GM12878 (cell line): Measurements from ENCODE around the gene ZBED5.

Experiments
- GABPA ChIP-seq: IDR thresholded peaks from 2 replicates; pipeline ENCODE4 v1.6.1; 2014; ENCODE audit warnings: antibody characterized with exemption, low read depth, mild to moderate bottlenecking, inconsistent platforms
- MTA2 ChIP-seq: fragments of 450-650 bp; IDR thresholded peaks from 2 replicates; pipeline ENCODE4 v1.6.1; 2016; ENCODE audit warnings: low read depth, mild to moderate bottlenecking, moderate library complexity
- YY1 ChIP-seq: IDR thresholded peaks from 2 replicates; pipeline ENCODE4 v1.6.1; 2011; ENCODE audit warnings: low read depth, mild to moderate bottlenecking, low read length
- TF ChIP-seq, protein P1 (sequence below), 3 experiments: IDR thresholded peaks in 2 of 3; conservative IDR thresholded peaks in 1 of 3; 2 replicates each; pipeline ENCODE4 v1.5.1; 2011; ENCODE audit warnings: low read depth in 3 of 3, low read length in 3 of 3, mild to moderate bottlenecking in 3 of 3, control low read depth in 2 of 3, moderate library complexity in 2 of 3, inconsistent platforms in 1 of 3, mixed read lengths in 1 of 3; ENCODE audit not compliant: control insufficient read depth in 2 of 3, insufficient read depth in 1 of 3; ENCODE audit errors: extremely low read depth in 1 of 3
- TF ChIP-seq, protein P2 (sequence below): IDR thresholded peaks from 2 replicates; pipeline ENCODE4 v1.6.1; 2012; ENCODE audit warnings: mild to moderate bottlenecking, low read depth, low read length
- TF ChIP-seq, protein P3 (sequence below): IDR thresholded peaks from 2 replicates; pipeline ENCODE4 v1.6.1; 2012; ENCODE audit warnings: low read depth, low read length, improper control_type of control experiment

DNA sequence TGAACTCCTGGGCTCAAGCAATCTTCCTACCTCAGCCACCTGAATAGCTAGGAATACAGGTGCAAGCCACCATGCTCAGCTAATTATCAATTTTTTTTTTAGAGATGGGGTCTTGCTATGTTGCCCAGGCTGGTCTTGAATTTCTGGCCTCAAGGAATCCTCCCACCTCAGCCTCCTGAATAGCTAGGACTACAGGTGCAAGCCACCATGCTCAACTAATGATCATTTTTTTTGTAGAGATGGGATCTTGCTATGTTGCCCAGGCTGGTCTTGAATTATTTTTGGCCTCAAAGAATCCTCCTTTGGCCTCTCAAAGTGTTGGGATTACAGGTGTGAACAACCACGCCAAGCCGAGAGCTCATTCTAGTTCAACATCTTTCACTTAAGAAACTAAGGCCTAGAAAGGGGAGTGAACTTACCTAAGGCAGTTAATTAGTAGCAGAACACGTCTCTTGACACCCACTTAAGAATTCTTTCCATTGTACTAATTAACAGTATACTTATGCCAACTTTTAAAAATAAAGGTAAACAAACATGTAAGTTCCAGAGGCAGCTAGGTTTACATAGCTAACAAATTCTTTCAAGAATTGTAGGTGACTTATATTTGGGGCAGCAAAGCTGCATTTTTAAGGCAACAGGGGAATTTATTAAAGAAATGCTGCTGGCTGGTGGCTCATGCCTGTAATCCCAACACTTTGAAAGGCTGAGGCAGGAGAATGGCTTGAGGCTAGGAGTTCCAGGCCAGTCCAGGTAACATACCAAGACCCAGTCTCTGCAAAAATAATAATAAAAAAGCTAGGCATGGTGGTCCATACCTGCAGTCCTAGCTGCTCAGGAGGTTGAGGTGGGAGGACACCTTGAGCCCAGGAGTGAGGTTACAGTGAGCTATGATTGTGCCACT lies 9.6 kb downstream of the ZBED5 start:
- TF ChIP-seq, protein P1, sequence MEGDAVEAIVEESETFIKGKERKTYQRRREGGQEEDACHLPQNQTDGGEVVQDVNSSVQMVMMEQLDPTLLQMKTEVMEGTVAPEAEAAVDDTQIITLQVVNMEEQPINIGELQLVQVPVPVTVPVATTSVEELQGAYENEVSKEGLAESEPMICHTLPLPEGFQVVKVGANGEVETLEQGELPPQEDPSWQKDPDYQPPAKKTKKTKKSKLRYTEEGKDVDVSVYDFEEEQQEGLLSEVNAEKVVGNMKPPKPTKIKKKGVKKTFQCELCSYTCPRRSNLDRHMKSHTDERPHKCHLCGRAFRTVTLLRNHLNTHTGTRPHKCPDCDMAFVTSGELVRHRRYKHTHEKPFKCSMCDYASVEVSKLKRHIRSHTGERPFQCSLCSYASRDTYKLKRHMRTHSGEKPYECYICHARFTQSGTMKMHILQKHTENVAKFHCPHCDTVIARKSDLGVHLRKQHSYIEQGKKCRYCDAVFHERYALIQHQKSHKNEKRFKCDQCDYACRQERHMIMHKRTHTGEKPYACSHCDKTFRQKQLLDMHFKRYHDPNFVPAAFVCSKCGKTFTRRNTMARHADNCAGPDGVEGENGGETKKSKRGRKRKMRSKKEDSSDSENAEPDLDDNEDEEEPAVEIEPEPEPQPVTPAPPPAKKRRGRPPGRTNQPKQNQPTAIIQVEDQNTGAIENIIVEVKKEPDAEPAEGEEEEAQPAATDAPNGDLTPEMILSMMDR (IDR thresholded peaks at IDR 0.05 in 2 of 3, conservative IDR thresholded peaks at IDR 0.05 in 1 of 3; ENCODE audit: control insufficient read depth in 2 of 3, extremely low read depth in 1 of 3, insufficient read depth in 1 of 3, low read depth in 3 of 3, low read length in 3 of 3), result no peak
- TF ChIP-seq, protein P2, sequence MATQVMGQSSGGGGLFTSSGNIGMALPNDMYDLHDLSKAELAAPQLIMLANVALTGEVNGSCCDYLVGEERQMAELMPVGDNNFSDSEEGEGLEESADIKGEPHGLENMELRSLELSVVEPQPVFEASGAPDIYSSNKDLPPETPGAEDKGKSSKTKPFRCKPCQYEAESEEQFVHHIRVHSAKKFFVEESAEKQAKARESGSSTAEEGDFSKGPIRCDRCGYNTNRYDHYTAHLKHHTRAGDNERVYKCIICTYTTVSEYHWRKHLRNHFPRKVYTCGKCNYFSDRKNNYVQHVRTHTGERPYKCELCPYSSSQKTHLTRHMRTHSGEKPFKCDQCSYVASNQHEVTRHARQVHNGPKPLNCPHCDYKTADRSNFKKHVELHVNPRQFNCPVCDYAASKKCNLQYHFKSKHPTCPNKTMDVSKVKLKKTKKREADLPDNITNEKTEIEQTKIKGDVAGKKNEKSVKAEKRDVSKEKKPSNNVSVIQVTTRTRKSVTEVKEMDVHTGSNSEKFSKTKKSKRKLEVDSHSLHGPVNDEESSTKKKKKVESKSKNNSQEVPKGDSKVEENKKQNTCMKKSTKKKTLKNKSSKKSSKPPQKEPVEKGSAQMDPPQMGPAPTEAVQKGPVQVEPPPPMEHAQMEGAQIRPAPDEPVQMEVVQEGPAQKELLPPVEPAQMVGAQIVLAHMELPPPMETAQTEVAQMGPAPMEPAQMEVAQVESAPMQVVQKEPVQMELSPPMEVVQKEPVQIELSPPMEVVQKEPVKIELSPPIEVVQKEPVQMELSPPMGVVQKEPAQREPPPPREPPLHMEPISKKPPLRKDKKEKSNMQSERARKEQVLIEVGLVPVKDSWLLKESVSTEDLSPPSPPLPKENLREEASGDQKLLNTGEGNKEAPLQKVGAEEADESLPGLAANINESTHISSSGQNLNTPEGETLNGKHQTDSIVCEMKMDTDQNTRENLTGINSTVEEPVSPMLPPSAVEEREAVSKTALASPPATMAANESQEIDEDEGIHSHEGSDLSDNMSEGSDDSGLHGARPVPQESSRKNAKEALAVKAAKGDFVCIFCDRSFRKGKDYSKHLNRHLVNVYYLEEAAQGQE, result no peak
- TF ChIP-seq GABPA (no peak), MTA2 (no peak), YY1 (no peak)
- TF ChIP-seq, protein P3, sequence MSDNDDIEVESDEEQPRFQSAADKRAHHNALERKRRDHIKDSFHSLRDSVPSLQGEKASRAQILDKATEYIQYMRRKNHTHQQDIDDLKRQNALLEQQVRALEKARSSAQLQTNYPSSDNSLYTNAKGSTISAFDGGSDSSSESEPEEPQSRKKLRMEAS, result no peak
